Measurements from ENCODE around the gene SUCO. TPM values are rescaled to one million over a fixed set of nuclear protein-coding genes. Genes with fewer than 3 reads are reported as not detected.

SUCO gene
- total RNA-seq, 4 donors from 2014 or later, result 27.7 to 63.2 (median 42.9) TPM

DNA sequence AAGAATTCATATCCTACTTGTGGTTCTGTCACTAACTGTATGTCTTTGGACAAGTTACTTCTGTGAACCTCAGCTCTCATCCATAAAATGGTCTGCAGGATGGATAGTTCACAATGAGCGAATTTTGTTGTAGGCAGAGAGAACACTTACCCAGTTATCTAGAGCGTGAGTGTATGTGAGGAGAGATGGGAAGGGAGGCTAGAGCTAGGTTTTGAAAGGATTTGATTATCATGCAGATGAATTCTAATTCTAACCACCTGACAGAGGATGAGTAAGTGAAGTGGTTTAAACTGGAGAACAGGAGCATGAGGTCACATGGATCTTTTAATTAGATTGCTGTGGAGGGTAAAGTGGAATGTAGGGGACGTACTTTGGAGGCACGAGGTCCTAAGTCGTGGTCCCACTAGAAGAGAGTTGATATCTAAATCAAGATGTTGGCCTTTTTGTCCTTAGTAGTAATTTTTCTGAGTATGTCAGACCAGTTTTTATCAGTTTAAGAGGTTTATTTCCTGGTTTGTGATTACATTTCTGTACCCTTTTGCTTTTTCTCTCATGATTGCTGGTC lies 5.0 kb downstream of the SUCO start:
- H3K27ac ChIP-seq, result no peak overlapping the region
- DNase-seq, result no peak
- no peaks in the 10 kb centered on the region for H3K36me3 ChIP-seq
- H3K4me1 ChIP-seq, result peaks cover 0 to 24% (median 7%) of the 10 kb centered on the region in 4 donors
- TF ChIP-seq, protein P1, sequence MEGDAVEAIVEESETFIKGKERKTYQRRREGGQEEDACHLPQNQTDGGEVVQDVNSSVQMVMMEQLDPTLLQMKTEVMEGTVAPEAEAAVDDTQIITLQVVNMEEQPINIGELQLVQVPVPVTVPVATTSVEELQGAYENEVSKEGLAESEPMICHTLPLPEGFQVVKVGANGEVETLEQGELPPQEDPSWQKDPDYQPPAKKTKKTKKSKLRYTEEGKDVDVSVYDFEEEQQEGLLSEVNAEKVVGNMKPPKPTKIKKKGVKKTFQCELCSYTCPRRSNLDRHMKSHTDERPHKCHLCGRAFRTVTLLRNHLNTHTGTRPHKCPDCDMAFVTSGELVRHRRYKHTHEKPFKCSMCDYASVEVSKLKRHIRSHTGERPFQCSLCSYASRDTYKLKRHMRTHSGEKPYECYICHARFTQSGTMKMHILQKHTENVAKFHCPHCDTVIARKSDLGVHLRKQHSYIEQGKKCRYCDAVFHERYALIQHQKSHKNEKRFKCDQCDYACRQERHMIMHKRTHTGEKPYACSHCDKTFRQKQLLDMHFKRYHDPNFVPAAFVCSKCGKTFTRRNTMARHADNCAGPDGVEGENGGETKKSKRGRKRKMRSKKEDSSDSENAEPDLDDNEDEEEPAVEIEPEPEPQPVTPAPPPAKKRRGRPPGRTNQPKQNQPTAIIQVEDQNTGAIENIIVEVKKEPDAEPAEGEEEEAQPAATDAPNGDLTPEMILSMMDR (IDR thresholded peaks at IDR 0.05), result no peak
- TF ChIP-seq POLR2A (IDR thresholded peaks at IDR 0.05), result no peak
- no peak overlapping the region for H3K4me3 ChIP-seq
- no peaks in the 10 kb centered on the region for H3K27me3 ChIP-seq
- H3K9me3 ChIP-seq, result no peaks in the 10 kb centered on the region

DNA sequence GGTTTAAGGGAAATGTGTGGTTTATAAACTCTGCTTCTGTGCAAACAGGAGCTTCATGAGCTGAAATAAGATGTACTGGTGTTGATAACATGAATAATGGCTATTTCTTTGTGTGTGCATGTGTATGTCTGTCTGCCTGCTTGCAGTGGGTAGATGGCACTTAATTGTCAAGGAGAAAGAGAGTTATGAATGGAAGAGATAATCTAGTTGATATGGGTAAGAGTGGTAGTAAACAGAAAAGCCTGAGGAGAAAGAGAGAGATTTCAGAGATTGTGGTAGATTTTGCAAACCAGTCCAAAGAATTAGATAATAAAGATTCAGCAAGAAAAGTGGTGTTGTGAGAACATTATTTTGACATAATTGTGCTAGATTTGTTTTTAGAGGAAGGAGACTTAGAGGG lies 7.7 kb downstream of the SUCO start:
- Histone ChIP-seq H3K4me1 (peaks cover 0 to 9% (median under 1%) of the 10 kb centered on the region in 4 donors), H3K27ac (no peak overlapping the region), H3K27me3 (no peaks in the 10 kb centered on the region), H3K4me3 (no peak overlapping the region), H3K36me3 (no peaks in the 10 kb centered on the region), H3K9me3 (no peaks in the 10 kb centered on the region)
- no peak for TF ChIP-seq POLR2A (IDR thresholded peaks at IDR 0.05)
- TF ChIP-seq, protein P1 (IDR thresholded peaks at IDR 0.05), result no peak
- DNase-seq, result no peak

DNA sequence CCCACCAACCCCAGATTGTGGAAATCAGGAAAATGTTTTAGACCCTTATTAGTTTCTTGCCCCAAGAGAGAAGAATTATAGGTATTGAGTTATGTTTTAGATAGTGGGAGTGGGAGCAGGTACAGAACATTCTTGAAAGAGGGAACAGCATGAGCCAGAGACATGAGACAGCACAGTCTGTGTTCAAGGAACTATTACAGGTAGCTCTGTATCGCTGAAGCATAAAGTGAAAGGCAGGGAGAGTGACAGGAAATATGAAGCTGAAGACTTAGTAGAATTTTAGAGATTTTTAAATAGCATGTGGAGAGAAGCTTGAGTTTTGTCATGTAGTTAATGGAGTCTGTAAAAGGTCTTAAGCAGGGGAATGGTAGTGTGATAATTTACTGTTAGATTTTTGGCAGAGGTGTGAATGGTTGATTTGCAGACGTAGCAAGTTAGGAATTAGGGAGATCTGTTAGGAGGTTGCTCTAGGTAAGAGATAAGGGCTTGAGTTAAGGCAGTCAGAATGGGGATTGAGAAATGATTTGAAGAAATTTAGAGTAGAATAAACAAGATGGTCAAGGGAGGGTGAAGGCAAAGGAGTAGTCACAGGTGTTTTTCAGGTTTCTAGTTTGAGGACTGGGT lies 11.6 kb downstream of the SUCO start:
- Histone ChIP-seq H3K27ac (no peak overlapping the region), H3K27me3 (no peaks in the 10 kb centered on the region), H3K4me3 (no peak overlapping the region), H3K36me3 (no peaks in the 10 kb centered on the region), H3K9me3 (no peaks in the 10 kb centered on the region), H3K4me1 (peaks cover 0 to under 1% (median 0%) of the 10 kb centered on the region in 4 donors)
- DNase-seq, result no peak
- TF ChIP-seq POLR2A (IDR thresholded peaks at IDR 0.05), result no peak
- TF ChIP-seq, protein P1 (IDR thresholded peaks at IDR 0.05), result no peak

DNA sequence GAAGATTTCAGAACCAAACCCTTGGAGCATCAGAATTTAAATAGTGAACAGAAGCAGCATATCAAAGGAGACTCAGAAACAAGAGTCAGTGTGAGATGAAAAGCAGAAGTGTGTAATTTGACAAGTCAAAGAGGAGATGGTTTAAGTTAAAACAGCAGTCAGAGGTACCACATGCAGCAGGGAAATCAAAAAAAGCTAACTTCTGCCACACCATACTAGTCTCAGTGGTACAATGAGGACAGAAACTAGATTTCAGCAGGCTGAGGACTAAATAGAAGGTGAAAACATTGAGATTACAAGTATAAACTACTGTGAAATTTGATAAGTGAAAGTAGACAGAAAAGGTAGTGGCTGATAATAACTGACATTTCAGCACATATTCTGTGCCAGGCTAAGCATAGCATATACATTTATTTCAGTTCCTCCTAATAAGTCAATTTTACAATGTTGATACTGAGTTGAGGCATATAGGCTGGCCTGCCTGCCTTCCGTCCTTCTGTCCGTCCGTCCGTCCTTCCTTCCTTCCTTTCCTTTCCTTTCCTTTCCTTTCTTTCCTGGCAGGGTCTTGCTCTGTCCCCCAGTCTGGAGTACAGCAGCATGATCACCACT lies 12.6 kb downstream of the SUCO start:
- H3K27ac ChIP-seq, result no peak overlapping the region
- no peak for DNase-seq
- no peak for TF ChIP-seq POLR2A (IDR thresholded peaks at IDR 0.05)
- TF ChIP-seq, protein P1 (IDR thresholded peaks at IDR 0.05), result no peak
- no peaks in the 10 kb centered on the region for H3K27me3 ChIP-seq
- H3K4me3 ChIP-seq, result no peak overlapping the region
- H3K36me3 ChIP-seq, result no peaks in the 10 kb centered on the region
- no peaks in the 10 kb centered on the region for H3K9me3 ChIP-seq
- H3K4me1 ChIP-seq, result peaks cover 0 to 8% (median 0%) of the 10 kb centered on the region in 4 donors

DNA sequence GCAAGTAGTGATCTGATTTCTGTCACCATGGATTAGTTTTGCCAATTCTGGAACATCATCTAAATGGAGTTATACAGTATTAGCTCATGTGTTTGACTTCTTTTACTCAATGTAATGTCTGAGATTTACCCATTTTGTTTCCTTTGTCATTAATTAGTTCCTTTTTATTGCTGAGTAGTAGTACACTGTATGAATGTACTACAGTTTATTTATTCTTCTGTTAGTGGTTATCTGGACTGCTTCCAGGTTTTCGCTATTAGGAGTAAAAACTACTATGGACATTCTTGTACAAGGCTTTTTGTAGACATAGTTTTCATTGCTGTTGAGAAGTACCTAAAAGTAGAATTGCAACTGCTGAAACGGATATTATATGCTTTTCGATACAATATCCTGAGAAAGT lies 14.1 kb downstream of the SUCO start:
- no peak overlapping the region for H3K4me3 ChIP-seq

More for the DNA sequence above, 14.1 kb downstream of the SUCO start:
- peaks cover 0 to 8% (median 0%) of the 10 kb centered on the region in 4 donors for H3K4me1 ChIP-seq
- no peaks in the 10 kb centered on the region for H3K9me3 ChIP-seq
- TF ChIP-seq POLR2A (IDR thresholded peaks at IDR 0.05), result no peak
- TF ChIP-seq, protein P1 (IDR thresholded peaks at IDR 0.05), result no peak
- no peak for DNase-seq
- H3K36me3 ChIP-seq, result no peaks in the 10 kb centered on the region
- H3K27me3 ChIP-seq, result no peaks in the 10 kb centered on the region
- no peak overlapping the region for H3K27ac ChIP-seq
